SH-SY5Y (cell line): ENCODE measurements around the gene CEP131.

ENCODE experiments used
- GATA2 ChIP-seq: IDR thresholded peaks from 2 replicates; pipeline ENCODE4 v1.6.1; 2011; ENCODE audit warnings: mild to moderate bottlenecking, low read depth, low read length
- GATA3 ChIP-seq: IDR thresholded peaks from 2 replicates; pipeline ENCODE4 v1.6.1; 2011; ENCODE audit warnings: low read depth, mild to moderate bottlenecking, low read length, moderate library complexity

CEP131 gene

DNA sequence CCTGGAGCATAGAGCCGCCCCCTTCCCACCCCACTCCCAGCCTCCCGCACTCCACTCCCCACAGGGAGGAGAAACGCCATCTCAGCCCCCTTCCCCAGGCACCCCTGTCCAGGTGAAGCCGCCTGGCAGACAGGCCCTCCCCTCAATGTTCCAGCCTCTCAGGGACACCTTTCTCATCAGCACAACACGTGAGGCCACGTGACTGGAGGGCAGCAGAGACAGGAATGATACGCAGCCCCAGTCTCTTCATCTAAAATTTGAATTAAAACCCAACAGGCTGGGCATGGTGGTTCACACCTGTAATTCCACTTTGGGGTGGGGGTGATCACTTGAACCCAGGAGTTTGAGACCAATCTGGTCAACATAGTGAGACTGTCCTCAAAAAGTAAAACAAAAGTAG, 36.6 kb downstream of the CEP131 start:
- TF ChIP-seq GATA3 (no peak), GATA2 (no peak)

GRCh38 chr17:81184555-81184954, 38.2 kb downstream of the CEP131 start:
- TF ChIP-seq GATA2 (no peak), GATA3 (no peak)

- TF ChIP-seq GATA2, result no peak
- no peak for TF ChIP-seq GATA3
These were observed 39.0 kb downstream of the CEP131 start for GRCh38 chr17:81183807-81184206.

GRCh38 chr17:81183316-81183715, 39.4 kb downstream of the CEP131 start:
- TF ChIP-seq GATA3, result no peak
- TF ChIP-seq GATA2, result no peak

- TF ChIP-seq GATA3 (no peak), GATA2 (no peak)
These were observed 40.2 kb downstream of the CEP131 start for GRCh38 chr17:81182596-81182995.

DNA sequence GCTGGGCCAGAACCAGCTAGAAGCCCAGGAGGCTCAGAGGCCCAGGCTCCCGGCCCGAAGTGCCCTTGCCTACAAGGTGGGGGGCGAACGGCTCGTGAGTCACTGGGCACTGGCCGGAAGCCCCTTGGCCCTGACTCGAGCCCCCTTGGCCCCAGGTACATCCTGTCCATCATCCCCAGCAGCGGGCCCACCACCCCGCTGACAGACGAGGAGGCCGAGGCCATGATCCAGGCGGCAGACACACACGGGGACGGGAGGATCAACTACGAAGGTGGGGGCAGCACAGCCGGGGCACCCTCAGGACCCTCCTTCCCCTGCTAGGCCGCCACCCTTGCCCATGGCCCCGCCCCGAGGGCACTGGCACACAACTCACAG, 41.0 kb downstream of the CEP131 start:
- TF ChIP-seq GATA2 (no peak), GATA3 (no peak)

DNA sequence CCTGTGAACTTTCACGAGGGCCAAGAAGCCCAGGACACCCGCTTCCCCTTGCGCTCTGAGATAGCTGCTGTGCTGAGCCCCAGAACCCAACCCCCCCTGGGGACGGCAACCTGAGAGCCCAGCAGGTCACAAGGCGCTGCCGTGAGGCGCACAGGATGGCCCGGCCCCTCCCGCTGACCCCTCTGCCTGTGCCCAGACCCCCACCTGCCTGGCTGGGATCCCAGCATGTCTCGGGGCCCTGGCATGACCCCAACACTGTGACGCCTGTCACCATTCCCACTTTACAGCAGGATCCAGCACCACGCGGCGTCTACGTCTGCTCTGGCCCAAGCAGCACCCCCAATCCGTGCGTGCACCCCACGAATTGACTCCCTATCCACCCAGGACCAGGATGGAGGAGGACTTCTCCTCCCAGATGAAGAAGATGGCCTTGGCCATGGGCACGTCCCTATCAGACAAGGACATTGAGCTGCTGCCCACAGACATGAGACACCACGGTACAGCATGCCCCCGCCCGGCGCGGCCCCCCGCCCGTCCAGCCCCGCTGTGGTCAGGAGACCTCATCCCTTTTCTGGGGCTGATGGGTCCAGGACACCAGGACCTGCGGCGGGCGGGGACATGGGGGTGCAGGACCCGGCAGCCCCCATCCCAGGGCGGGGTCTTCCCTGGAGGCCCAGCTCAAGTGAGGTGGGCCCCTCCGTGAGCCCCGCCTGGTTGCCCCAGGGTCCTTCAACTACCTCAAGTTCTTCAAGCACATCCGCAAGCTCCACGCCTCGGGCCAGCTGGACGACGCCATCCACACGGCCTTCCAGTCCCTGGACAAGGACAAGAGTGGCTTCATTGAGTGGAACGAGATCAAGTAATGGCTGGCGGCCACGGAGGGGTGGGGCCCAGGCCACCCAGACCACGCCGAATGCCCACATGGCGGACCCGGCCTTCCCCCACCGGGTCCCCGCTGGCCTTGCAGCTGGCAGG, 41.6 kb downstream of the CEP131 start:
- no peak for TF ChIP-seq GATA3
- TF ChIP-seq GATA2, result no peak

DNA sequence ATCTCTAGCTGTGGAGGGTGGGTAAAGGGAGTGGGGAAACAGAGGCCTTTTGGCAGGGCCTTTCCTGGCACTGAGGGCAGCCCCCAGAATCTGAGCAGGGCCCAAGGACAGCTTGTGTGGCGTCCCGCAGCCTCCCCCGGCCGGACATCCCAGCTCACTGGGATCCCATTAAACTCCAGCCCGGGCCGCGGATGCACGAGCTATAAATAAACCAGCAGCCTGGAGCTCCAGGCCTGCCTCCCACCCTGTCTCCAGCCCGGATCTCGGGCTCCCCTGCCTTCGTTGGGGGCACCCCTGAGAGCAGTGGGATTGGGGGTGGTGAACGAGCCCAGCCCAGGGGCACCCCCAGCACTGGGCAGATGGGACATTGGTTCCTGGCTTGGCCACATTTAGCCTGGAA, 42.9 kb downstream of the CEP131 start:
- TF ChIP-seq GATA2 (no peak), GATA3 (no peak)

GRCh38 chr17:81179220-81179619, 43.5 kb downstream of the CEP131 start:
- TF ChIP-seq GATA2 (no peak), GATA3 (no peak)

- TF ChIP-seq GATA2 (no peak), GATA3 (no peak)
These were observed 44.4 kb downstream of the CEP131 start for GRCh38 chr17:81178136-81179091.

- TF ChIP-seq GATA2, result no peak
- TF ChIP-seq GATA3, result no peak
These were observed 46.1 kb downstream of the CEP131 start for GRCh38 chr17:81176666-81177065.

DNA sequence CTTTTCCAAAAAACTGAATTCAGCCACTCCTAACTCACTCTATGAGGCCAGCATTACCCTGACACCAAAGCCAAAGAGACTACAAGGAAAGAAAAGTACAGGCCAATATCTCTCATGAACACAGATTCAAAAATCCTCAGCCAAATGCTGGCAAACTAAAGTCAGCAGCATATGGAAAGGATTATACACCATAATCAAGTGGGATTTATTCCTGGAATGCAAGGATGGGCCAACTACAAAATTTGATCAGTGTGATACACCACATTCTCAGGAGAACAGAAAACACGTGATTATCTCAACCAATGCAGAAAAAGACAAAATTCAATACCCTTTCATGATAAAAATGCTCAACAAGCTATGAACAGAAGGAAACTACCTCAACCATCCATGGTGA, 49.0 kb downstream of the CEP131 start:
- no peak for TF ChIP-seq GATA2

DNA sequence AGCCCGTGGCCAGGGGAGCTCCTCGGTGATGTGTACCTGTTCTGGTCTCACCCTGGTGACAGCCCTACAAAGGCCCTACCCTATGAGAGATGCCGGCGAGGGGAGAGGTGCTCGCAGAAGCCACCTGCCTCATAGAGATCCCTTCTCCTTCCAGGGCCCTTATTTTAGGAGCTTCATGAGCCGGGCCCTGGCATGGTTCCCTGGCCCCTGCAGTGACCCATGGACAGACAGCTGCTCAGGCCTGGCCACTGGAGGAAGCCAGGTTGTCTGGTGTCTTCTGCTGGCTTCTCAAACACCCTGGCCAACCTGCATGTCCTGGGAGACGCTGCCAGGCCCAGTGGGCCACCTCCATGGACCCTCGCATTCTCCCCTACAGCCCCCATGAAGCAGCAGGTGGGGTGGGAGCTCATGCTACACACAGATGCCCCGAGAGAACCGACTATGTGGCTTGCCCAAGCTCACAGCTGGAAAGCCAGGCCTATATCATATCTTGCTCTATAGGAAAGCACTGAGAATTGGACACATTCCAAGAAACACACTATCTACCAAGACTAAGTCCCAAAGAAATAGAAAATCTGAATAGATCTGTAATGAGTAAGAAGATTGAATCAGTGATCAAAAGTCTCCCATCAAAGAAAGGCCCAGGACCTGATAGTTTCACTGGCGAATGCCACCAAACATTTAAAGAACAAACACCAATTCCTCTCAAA, 49.6 kb downstream of the CEP131 start:
- TF ChIP-seq GATA2, result no peak
- TF ChIP-seq GATA3, result no peak

DNA sequence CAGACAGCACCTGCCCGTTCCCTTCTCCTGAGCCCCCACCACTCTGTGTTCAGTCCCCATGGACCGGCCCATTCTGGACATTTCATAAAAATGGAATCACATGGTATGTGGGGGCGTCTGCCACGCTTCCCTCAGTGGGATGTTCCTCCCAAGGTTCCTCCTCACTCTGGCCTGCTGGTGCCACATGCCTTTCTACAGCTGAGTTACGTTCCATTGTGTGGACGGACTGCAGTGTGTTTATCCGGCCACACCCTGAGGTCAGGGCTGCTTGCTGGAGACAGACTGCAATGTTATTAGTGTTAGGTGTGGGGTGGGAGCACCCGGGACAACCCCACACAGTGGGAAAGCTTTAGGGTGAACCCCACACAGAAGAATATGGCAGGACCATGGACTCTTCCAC, 50.8 kb downstream of the CEP131 start:
- no peak for TF ChIP-seq GATA3
- no peak for TF ChIP-seq GATA2
